Mesendoderm (in vitro differentiated cells): ENCODE results near the gene FAM120B.

Source experiments
- DNase-seq: peaks from one replicate; pipeline ENCODE4 v3.0.0; 2013
- H2AK5ac ChIP-seq: 2 replicates; pipeline ENCODE4 v1.6.1; 2013; ENCODE audit warnings: low read length, inconsistent platforms
- H2BK120ac ChIP-seq: 2 replicates; pipeline ENCODE4 v1.6.1; 2013; ENCODE audit warnings: low read depth, mild to moderate bottlenecking, low read length, moderate library complexity, mixed read lengths
- H2BK15ac ChIP-seq: replicated peaks from 2 replicates; pipeline ENCODE4 v1.6.1; 2013; ENCODE audit warnings: low read depth, mild to moderate bottlenecking, moderate library complexity
- H2BK5ac ChIP-seq: 2 replicates; pipeline ENCODE4 v1.6.1; 2013; ENCODE audit warnings: low read length, inconsistent platforms
- H3K18ac ChIP-seq: 2 replicates; pipeline ENCODE4 v1.6.1; 2013; ENCODE audit warnings: mild to moderate bottlenecking, low read length, mixed read lengths
- H3K23ac ChIP-seq: one replicate; pipeline ENCODE4 v1.6.1; 2013; ENCODE audit warnings: low read length
- H3K27ac ChIP-seq: 2 replicates; pipeline ENCODE4 v1.5.1; 2013; ENCODE audit warnings: low read depth, mild to moderate bottlenecking, inconsistent platforms, low read length, moderate library complexity
- H3K27me3 ChIP-seq: 2 replicates; pipeline ENCODE4 v1.6.1; 2013; ENCODE audit warnings: low read length, control low read depth, mild to moderate bottlenecking, inconsistent platforms; ENCODE audit not compliant: insufficient read depth, poor library complexity
- H3K36me3 ChIP-seq: 2 replicates; pipeline ENCODE4 v1.6.1; 2013; ENCODE audit warnings: low read length, inconsistent platforms; ENCODE audit not compliant: control insufficient read depth, insufficient read depth
- H3K4ac ChIP-seq: one replicate; pipeline ENCODE4 v1.6.1; 2013; ENCODE audit warnings: low read depth, mild to moderate bottlenecking, low read length, moderate library complexity
- H3K4me1 ChIP-seq: 2 replicates; pipeline ENCODE4 v1.6.1; 2013; ENCODE audit warnings: low read depth, low read length, inconsistent platforms; ENCODE audit not compliant: control insufficient read depth
- H3K4me2 ChIP-seq: 2 replicates; pipeline ENCODE4 v1.6.1; 2013; ENCODE audit warnings: low read length
- H3K4me3 ChIP-seq: 2 replicates; pipeline ENCODE4 v1.5.1; 2013; ENCODE audit warnings: mild to moderate bottlenecking, low read length
- H3K56ac ChIP-seq: one replicate; pipeline ENCODE4 v1.6.1; 2013; ENCODE audit warnings: low read length
- H3K79me1 ChIP-seq: 2 replicates; pipeline ENCODE4 v1.6.1; 2013; ENCODE audit warnings: low read length, inconsistent platforms
- H3K79me2 ChIP-seq: 2 replicates; pipeline ENCODE4 v1.6.1; 2013; ENCODE audit warnings: mild to moderate bottlenecking, low read length; ENCODE audit not compliant: control insufficient read depth, insufficient read depth
- H3K9ac ChIP-seq: 2 replicates; pipeline ENCODE4 v1.6.1; 2013; ENCODE audit warnings: low read length, inconsistent platforms
- H4K5ac ChIP-seq: one replicate; pipeline ENCODE4 v1.6.1; 2013; ENCODE audit warnings: low read length
- H4K8ac ChIP-seq: one replicate; pipeline ENCODE4 v1.6.1; 2013; ENCODE audit warnings: low read depth, mild to moderate bottlenecking, control low read depth, low read length, moderate library complexity
- WGBS: extraction: QIAGEN DNeasy Blood & Tissue Kit; methylation state at CpG from one replicate; pipeline ENCODE4 v1.1.7; 2013; ENCODE audit warnings: low lambda C conversion rate, missing lambda C conversion rate; ENCODE audit not compliant: insufficient coverage; ENCODE audit errors: extremely low coverage; 5-methylcytosine and 5-hydroxymethylcytosine counted together

The FAM120B gene

DNA sequence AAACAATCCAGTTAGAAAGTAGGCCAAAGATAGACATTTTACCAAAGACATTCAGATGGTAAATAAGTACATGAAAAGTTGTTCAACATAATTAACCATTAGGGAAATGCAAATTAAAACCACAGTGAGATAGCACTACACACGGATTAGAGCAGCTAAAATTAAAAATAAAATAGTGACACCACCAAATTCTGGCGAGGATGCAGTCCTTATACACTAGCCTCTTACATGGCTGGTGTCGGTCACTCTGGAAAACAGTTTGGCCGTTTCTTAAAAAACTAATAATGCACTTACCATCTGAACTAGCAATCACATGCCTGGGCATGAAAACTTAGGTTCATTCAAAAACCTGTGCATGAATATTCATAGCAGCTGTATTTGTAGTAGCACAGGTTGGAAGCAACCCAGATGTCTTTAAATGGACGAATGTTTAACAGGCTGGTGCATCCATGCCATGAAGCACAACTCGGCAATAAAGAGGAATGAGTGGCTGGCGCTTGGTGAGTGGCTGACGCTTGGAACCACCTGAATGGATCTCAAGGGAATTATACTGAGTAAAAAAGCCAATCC lies 77.0 kb downstream of the FAM120B start:
- Histone ChIP-seq H4K5ac (no peak overlapping the region), H2AK5ac (no peak overlapping the region), H3K4me1 (no peaks in the 10 kb centered on the region), H3K27ac (no peak overlapping the region), H3K56ac (no peak overlapping the region), H3K4me3 (no peak overlapping the region), H3K23ac (no peak overlapping the region), H3K4me2 (no peak overlapping the region), H3K36me3 (no peaks in the 10 kb centered on the region), H3K79me1 (no peaks in the 10 kb centered on the region), H3K9ac (no peak overlapping the region), H3K4ac (no peak overlapping the region), H2BK5ac (no peak overlapping the region), H2BK15ac (no peak overlapping the region), H2BK120ac (no peak overlapping the region), H4K8ac (no peak overlapping the region), H3K18ac (no peak overlapping the region), H3K27me3 (no peaks in the 10 kb centered on the region), H3K79me2 (no peaks in the 10 kb centered on the region)
- DNase-seq: no peak
- no CpG with 5 or more reads among the region's 8 CpGs for WGBS

GRCh38 chr6:170385506-170385905 lies 78.9 kb downstream of the FAM120B start:
- Histone ChIP-seq H3K27ac (no peak overlapping the region), H3K23ac (no peak overlapping the region), H2BK15ac (no peak overlapping the region), H2BK120ac (no peak overlapping the region), H3K4me3 (no peak overlapping the region), H4K5ac (no peak overlapping the region), H2AK5ac (no peak overlapping the region), H3K18ac (no peak overlapping the region), H3K79me1 (no peaks in the 10 kb centered on the region), H2BK5ac (no peak overlapping the region), H3K4me2 (no peak overlapping the region), H3K36me3 (no peaks in the 10 kb centered on the region), H3K27me3 (no peaks in the 10 kb centered on the region), H3K79me2 (no peaks in the 10 kb centered on the region), H3K4me1 (no peaks in the 10 kb centered on the region), H3K9ac (no peak overlapping the region), H3K4ac (no peak overlapping the region), H4K8ac (no peak overlapping the region), H3K56ac (no peak overlapping the region)
- no peak for DNase-seq
- WGBS: no CpG with 5 or more reads among the region's 5 CpGs

DNA sequence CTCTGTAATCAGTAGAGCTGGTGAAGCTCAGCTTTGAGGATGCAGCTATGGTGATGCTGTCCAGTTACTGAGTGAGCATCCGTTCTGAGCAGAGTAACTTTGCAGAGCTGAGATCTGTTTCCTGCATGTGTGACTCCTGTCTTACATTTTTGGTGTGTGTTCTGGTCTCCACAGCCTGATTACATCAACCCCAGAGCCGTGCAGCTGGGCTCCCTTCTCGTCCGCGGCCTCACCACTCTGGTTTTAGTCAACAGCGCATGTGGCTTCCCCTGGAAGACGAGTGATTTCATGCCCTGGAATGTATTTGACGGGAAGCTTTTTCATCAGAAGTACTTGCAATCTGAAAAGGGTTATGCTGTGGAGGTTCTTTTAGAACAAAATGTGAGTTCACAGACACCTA lies 81.6 kb downstream of the FAM120B start:
- H3K27me3 ChIP-seq: no peaks in the 10 kb centered on the region
- H3K4ac ChIP-seq: no peak overlapping the region
- no peaks in the 10 kb centered on the region for H3K4me1 ChIP-seq
- H3K18ac ChIP-seq: no peak overlapping the region
- no peaks in the 10 kb centered on the region for H3K36me3 ChIP-seq
- no peak overlapping the region for H3K27ac ChIP-seq
- no peak overlapping the region for H2AK5ac ChIP-seq
- WGBS: no CpG with 5 or more reads among the region's 8 CpGs
- no peak overlapping the region for H2BK5ac ChIP-seq
- no peak overlapping the region for H4K5ac ChIP-seq
- H3K4me3 ChIP-seq: no peak overlapping the region
- H2BK120ac ChIP-seq: no peak overlapping the region
- no peak for DNase-seq
- no peaks in the 10 kb centered on the region for H3K79me1 ChIP-seq
- no peak overlapping the region for H3K9ac ChIP-seq
- no peak overlapping the region for H3K56ac ChIP-seq
- H3K79me2 ChIP-seq: no peaks in the 10 kb centered on the region
- H2BK15ac ChIP-seq: no peak overlapping the region
- no peak overlapping the region for H3K23ac ChIP-seq
- no peak overlapping the region for H3K4me2 ChIP-seq
- H4K8ac ChIP-seq: no peak overlapping the region

DNA sequence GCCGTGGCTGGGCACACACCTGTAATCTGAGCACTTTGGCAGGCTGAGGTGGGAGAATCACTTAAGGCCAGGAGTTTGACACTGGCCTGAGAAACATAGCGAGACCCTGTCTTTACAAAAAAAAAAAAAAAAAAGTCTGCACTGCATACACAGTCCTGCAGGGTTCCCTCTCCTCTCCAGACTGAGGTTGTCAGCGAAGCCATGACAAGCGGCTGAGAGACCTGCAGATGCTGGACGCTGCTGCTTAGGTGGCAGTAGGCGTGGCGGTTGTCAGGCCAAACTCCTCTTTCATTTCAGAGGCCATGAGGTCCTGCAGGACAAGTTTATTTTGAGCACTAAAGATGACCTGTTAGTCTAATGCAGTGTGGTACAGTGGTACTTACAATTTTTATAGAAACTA lies 86.5 kb downstream of the FAM120B start:
- Histone ChIP-seq H3K4me1 (no peaks in the 10 kb centered on the region), H4K5ac (no peak overlapping the region), H3K79me2 (no peaks in the 10 kb centered on the region), H3K27ac (no peak overlapping the region), H3K36me3 (peaks cover 1% of the 10 kb centered on the region), H3K23ac (no peak overlapping the region), H2AK5ac (no peak overlapping the region), H3K27me3 (no peaks in the 10 kb centered on the region), H4K8ac (no peak overlapping the region), H2BK15ac (no peak overlapping the region), H3K4ac (no peak overlapping the region), H3K56ac (no peak overlapping the region), H3K18ac (no peak overlapping the region), H2BK120ac (no peak overlapping the region), H3K4me3 (no peak overlapping the region), H3K79me1 (no peaks in the 10 kb centered on the region), H3K9ac (no peak overlapping the region), H3K4me2 (no peak overlapping the region), H2BK5ac (no peak overlapping the region)
- no CpG with 5 or more reads among the region's 7 CpGs for WGBS
- DNase-seq: no peak

DNA sequence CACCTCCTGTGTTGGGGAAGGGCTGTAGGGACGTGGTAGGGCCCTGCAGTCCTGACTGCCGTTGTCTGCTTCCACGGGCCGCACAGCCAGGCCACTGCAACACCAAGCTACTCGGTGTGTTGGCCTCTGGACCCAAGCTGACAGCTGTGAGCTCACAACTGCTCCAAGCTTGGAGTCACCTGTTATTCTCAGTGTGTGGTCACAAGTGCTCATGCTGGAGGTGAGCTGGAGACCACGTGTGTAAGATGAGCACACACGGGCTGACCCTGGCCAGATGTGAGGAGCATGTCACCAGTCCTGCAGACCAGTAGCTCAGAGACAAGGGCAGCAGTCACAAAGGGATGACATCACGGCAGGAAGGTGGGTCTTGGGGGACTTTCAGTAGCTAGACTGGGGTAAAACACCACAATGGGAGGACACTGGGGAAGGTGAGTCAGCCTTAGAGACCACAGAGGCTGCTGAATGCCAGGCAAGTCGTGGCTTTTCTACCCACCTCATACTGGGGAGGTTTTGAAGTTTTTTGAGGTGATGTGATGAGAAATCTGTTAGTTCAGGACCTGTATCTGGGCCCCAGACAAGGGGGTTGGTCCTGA lies 87.3 kb downstream of the FAM120B start:
- no peak overlapping the region for H2AK5ac ChIP-seq
- no CpG with 5 or more reads among the region's 9 CpGs for WGBS
- no peak overlapping the region for H3K23ac ChIP-seq
- H2BK15ac ChIP-seq: no peak overlapping the region
- H3K27me3 ChIP-seq: no peaks in the 10 kb centered on the region
- H3K4me1 ChIP-seq: no peaks in the 10 kb centered on the region
- H3K4ac ChIP-seq: no peak overlapping the region
- H3K4me3 ChIP-seq: no peak overlapping the region
- no peak overlapping the region for H2BK120ac ChIP-seq
- DNase-seq: no peak
- no peaks in the 10 kb centered on the region for H3K79me2 ChIP-seq
- H3K27ac ChIP-seq: no peak overlapping the region
- H4K8ac ChIP-seq: no peak overlapping the region
- H3K9ac ChIP-seq: no peak overlapping the region
- no peak overlapping the region for H4K5ac ChIP-seq
- no peak overlapping the region for H2BK5ac ChIP-seq
- no peaks in the 10 kb centered on the region for H3K79me1 ChIP-seq
- H3K56ac ChIP-seq: no peak overlapping the region
- no peak overlapping the region for H3K18ac ChIP-seq
- H3K36me3 ChIP-seq: peaks cover 1% of the 10 kb centered on the region
- H3K4me2 ChIP-seq: no peak overlapping the region

DNA sequence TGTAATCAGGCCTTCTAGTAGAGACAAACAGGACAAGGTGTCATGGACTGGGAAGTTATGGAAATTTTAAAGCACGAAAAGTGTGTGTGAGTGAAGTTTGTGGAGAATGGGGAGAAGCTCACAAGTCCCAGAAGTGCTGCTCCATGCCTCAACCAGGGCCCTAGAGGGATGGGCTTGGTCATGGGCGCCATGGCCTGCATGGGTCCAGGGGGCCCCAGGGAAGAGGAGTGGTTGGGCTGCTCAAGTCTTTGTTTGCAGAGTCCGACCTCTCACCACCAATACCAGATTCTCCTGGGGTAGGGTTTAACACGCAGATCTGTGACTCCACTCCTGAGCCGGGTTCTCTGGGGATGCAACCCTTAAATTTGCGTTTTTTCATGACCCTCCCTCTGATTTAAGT lies 88.4 kb downstream of the FAM120B start:
- Histone ChIP-seq H3K56ac (no peak overlapping the region), H3K36me3 (peaks cover 1% of the 10 kb centered on the region), H3K79me1 (no peaks in the 10 kb centered on the region), H3K23ac (no peak overlapping the region), H3K4me3 (no peak overlapping the region), H4K8ac (no peak overlapping the region), H3K79me2 (no peaks in the 10 kb centered on the region), H4K5ac (no peak overlapping the region), H3K27ac (no peak overlapping the region), H3K27me3 (no peaks in the 10 kb centered on the region), H3K4me2 (no peak overlapping the region), H2BK120ac (no peak overlapping the region), H3K4me1 (no peaks in the 10 kb centered on the region), H3K4ac (no peak overlapping the region), H2AK5ac (no peak overlapping the region), H3K9ac (no peak overlapping the region), H2BK5ac (no peak overlapping the region), H2BK15ac (no peak overlapping the region), H3K18ac (no peak overlapping the region)
- no CpG with 5 or more reads among the region's 6 CpGs for WGBS
- no peak for DNase-seq
